ENCODE data around the gene EPHA4.

The EPHA4 gene

DNA sequence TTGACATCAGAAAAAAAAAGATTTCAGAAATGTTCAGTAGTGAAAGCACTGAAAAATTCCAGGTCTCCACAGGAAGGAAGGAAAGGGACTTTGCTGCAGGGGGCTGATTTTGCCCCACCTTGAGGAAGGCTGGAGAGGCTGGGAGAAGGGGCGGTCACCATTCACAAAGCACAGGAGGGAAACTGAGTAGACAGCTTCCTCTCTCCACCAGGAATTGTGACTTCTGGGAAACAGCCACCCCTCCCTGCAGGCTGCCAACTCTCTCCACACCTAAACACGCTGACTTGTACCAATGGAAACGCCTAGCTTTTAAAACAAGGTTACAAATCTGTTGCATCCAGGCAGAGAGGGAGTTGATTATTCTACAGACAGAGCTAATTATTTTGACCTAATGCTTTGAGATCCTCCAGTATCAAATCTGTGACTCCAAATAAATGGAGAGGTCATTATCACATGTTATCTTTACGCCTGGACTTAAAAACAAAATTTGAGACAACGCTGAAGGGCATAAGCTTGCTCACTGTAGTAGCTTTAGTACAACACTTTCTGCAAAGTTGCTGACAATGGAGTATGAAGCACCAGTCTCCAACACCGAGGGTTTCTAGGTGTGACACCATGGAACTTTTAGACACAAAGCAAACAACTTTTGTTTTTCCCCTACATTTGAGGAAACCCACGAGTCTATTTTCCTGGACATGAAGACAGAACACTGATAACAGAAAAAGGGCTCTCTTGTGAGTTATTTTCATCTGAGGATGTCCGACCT is 42.7 kb downstream of the EPHA4 start:
- H3K4me3 ChIP-seq (ENCODE audit: low read depth, low read length) = no peak overlapping the region
- TF ChIP-seq, protein P1, sequence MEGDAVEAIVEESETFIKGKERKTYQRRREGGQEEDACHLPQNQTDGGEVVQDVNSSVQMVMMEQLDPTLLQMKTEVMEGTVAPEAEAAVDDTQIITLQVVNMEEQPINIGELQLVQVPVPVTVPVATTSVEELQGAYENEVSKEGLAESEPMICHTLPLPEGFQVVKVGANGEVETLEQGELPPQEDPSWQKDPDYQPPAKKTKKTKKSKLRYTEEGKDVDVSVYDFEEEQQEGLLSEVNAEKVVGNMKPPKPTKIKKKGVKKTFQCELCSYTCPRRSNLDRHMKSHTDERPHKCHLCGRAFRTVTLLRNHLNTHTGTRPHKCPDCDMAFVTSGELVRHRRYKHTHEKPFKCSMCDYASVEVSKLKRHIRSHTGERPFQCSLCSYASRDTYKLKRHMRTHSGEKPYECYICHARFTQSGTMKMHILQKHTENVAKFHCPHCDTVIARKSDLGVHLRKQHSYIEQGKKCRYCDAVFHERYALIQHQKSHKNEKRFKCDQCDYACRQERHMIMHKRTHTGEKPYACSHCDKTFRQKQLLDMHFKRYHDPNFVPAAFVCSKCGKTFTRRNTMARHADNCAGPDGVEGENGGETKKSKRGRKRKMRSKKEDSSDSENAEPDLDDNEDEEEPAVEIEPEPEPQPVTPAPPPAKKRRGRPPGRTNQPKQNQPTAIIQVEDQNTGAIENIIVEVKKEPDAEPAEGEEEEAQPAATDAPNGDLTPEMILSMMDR (IDR thresholded peaks at IDR 0.05; ENCODE audit: low read depth, low read length) = no peak
- in situ Hi-C loops (cut with HindIII; ENCODE audit: low sequenced_read_pairs) = no loop called here
- peak; percentile 8 for DNase-seq (ENCODE audit: low read depth, low spot score)

DNA sequence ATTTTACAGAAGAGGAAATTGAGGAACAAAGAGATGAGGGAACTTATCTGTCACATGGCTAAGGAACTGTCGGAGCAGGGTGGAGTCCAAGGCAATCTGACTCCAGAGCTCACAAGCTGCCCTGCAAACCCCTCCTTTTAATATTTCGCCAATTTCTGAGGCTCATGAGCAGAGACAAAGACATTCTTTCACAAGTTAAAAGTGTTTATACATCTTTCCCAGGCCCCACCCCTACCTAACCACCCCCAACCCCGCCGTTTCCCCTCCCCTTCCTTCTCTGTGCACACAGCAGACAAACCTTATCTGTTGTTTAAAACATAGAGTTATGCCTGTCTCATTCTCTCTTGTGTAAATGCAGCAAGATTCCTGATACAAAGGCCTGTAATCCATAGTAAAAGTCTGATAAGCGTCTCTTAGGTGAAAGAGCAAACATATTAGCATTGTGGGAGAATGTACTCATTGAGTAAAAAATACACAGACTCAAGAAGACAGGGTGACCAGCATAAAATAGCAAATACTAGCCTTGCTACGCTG is 44.3 kb downstream of the EPHA4 start:
- TF ChIP-seq, protein P1 (IDR thresholded peaks at IDR 0.05; ENCODE audit: low read depth, low read length) = no peak
- in situ Hi-C loops (cut with HindIII; ENCODE audit: low sequenced_read_pairs) = no loop called here
- H3K4me3 ChIP-seq (ENCODE audit: low read depth, low read length) = no peak overlapping the region
- no peak for DNase-seq (ENCODE audit: low read depth, low spot score)

DNA sequence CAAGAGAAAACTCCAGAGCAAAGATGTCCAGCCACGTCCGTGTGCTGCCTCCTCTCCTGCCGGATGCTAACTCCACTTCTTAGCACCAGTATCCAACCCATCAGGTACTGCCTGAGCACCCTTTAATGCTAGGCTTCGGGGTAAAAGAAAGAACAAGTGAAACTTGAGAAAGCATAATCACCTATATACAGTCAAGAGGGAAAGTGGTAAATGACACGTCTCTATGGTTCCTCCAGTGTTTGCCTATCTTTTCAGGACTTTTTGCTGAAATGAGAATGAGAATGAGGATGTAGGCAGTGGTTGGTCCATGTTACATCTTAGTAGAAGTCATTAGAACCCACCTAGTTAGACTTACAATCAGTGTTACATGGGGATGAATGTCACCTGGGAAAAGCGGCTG is 47.9 kb downstream of the EPHA4 start:
- in situ Hi-C loops (cut with HindIII; ENCODE audit: low sequenced_read_pairs) = no loop called here

DNA sequence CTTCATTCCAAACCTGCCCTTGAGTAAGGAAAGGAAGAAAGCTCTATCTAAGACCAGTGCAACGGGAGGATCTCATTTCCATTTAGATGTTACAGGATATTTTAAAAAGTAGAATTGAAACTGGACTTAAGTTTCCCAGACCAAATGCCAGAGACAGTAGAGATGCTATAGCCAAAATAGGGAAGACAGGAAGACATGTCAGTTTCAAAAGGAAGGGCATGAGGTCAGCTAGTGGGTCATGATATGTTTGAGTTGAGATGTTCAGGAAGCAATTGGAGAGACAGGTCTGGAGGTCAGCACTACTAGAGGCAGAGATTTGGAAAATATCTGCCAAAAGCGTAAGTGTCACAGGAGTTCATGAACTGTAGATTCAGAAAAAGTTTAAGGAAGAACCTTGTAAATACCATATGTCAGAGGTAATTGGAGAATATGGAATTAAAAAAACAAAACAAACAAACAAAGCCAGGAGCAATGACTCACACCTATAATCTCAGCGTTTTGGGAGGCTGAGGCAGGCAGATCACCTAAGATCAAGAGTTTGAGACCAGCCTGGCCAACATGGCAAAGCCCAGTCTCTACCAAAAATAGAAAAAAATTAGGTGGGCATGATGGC is 50.8 kb downstream of the EPHA4 start:
- in situ Hi-C loops (cut with HindIII; ENCODE audit: low sequenced_read_pairs) = no loop called here
- no peak overlapping the region for H3K4me3 ChIP-seq (ENCODE audit: low read depth, low read length)
- TF ChIP-seq, protein P1 (IDR thresholded peaks at IDR 0.05; ENCODE audit: low read depth, low read length) = no peak
- no peak for DNase-seq (ENCODE audit: low read depth, low spot score)

More for the DNA sequence above, 47.9 kb downstream of the EPHA4 start:
- TF ChIP-seq, protein P1 (IDR thresholded peaks at IDR 0.05; ENCODE audit: low read depth, low read length) = no peak
- H3K4me3 ChIP-seq (ENCODE audit: low read depth, low read length) = no peak overlapping the region
- DNase-seq (ENCODE audit: low read depth, low spot score) = no peak

DNA sequence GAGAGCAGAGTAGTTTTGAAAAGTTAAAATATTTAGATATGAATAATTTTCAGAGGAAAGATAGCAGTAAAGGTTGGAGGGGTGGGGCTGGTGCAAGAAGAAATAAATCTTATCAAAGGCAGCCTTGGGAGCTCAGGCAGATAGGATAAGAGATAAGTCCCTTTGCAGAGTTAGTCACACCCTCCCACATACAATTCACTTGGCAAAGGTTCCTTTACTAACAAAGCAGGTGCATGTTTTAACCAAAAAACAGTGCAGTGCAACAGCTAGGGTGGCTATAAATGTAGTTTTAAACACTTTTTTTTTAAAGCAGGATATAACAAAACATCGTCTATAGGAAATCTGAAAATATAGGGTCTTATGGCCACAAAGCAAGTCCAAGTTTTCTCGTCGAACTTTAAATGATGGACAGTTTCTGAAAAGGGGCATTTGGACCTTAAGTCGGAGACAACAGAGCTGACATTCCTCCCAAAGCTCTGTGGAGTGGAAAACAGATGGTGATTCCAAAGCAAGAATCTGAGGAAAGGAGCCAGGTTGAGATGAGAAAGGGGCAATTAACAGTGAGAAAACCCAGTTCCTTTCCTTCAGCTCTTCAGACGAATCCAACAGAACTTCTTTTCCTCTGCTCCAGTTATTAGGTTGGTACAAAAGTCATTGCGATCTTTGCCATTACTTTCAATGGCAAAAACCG is 53.0 kb downstream of the EPHA4 start:
- TF ChIP-seq, protein P1 (IDR thresholded peaks at IDR 0.05; ENCODE audit: low read depth, low read length) = no peak
- in situ Hi-C loops (cut with HindIII; ENCODE audit: low sequenced_read_pairs) = no loop called here
- DNase-seq (ENCODE audit: low read depth, low spot score) = no peak
- H3K4me3 ChIP-seq (ENCODE audit: low read depth, low read length) = no peak overlapping the region

DNA sequence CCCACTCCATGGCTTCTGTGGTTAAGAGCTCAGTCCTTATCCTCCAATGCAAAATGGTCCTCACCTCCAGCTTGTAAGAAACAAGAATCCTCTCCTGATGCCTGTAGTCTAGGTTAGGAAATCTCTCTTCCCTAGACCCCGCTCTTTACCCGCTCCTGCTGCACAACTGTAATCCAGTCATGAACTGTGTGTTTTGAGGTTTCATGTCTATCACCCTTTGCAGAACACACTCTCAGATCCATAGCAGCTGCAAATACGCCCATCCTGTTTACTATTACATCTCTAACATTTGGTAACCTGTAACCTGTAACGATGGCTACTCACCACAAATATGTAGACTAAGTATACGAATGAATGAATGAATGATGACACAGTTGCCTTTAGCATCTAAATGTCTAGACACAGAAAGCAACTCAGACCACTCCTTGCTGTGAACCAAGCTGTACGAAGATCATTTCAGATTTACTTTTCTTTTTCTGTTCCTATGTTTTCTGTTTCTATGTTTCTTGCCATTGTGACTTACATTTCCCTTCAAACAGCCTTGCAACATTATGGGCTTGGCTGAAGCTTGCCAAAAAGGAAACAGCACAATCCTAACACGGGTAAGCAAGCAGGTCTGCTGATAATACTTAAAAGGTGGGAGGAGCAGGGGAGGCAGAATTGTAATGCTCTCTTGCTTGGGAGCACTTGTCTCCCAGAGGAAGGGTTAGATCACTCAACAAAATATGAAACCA is 53.7 kb downstream of the EPHA4 start:
- TF ChIP-seq, protein P1 (IDR thresholded peaks at IDR 0.05; ENCODE audit: low read depth, low read length) = no peak
- no peak overlapping the region for H3K4me3 ChIP-seq (ENCODE audit: low read depth, low read length)
- in situ Hi-C loops (cut with HindIII; ENCODE audit: low sequenced_read_pairs) = no loop called here
- DNase-seq (ENCODE audit: low read depth, low spot score) = peak; percentile 32

Data from astrocyte of the spinal cord (primary cell).